Stimulated activated CD8-positive, alpha-beta memory T cell treated with anti-CD3 and anti-CD28 coated beads, Interleukin-15, amount 100 ng/mL, for 4 hours (primary cell): ENCODE measurements around the gene TEAD1.

Source experiments
- DNase-seq, 2 donors: peaks; one replicate each; pipeline ENCODE4 v3.0.0-alpha.2; 2020; ENCODE audit warnings: low read depth in 2 of 2

Gene TEAD1

GRCh38 chr11:12707500-12707880 is 33.3 kb downstream of the TEAD1 start:
- DNase-seq: no peak

- DNase-seq: no peak
Measured at GRCh38 chr11:12711496-12711895, 37.3 kb downstream of the TEAD1 start.

- DNase-seq: no peak
Measured at GRCh38 chr11:12712132-12712531, 37.9 kb downstream of the TEAD1 start.

- DNase-seq: no peak
Measured at GRCh38 chr11:12715131-12715530, 40.9 kb downstream of the TEAD1 start.

- DNase-seq: no peak
Measured at GRCh38 chr11:12715941-12716340, 41.7 kb downstream of the TEAD1 start.

GRCh38 chr11:12716816-12717215 is 42.6 kb downstream of the TEAD1 start:
- no peak for DNase-seq

- no peak for DNase-seq
Measured at GRCh38 chr11:12717851-12718291, 43.6 kb downstream of the TEAD1 start.

GRCh38 chr11:12719221-12719620 is 45.0 kb downstream of the TEAD1 start:
- no peak for DNase-seq

- no peak for DNase-seq
Measured at GRCh38 chr11:12721816-12722604, 47.8 kb downstream of the TEAD1 start.

GRCh38 chr11:12723421-12724300 is 49.4 kb downstream of the TEAD1 start:
- DNase-seq: no peak

- DNase-seq: no peak
Measured at GRCh38 chr11:12724301-12725054, 50.3 kb downstream of the TEAD1 start.

- DNase-seq: no peak
Measured at GRCh38 chr11:12725055-12725862, 51.0 kb downstream of the TEAD1 start.

- no peak for DNase-seq
Measured at GRCh38 chr11:12725863-12726682, 51.9 kb downstream of the TEAD1 start.

- no peak for DNase-seq
Measured at GRCh38 chr11:12727563-12728211, 53.5 kb downstream of the TEAD1 start.

- no peak for DNase-seq
Measured at GRCh38 chr11:12728417-12728816, 54.2 kb downstream of the TEAD1 start.

- DNase-seq: no peak
Measured at GRCh38 chr11:12729941-12730340, 55.7 kb downstream of the TEAD1 start.

GRCh38 chr11:12731841-12732336 is 57.7 kb downstream of the TEAD1 start:
- DNase-seq: no peak

- no peak for DNase-seq
Measured at GRCh38 chr11:12733091-12733490, 58.9 kb downstream of the TEAD1 start.

GRCh38 chr11:12734625-12735024 is 60.4 kb downstream of the TEAD1 start:
- no peak for DNase-seq

GRCh38 chr11:12735262-12735661 is 61.0 kb downstream of the TEAD1 start:
- no peak for DNase-seq
